ENCODE data around the gene CYFIP1.

The CYFIP1 gene

GRCh38 chr15:22973987-22974386 is 6.2 kb downstream of the CYFIP1 start:
- Histone ChIP-seq H3K27ac (replicated peaks) (peak overlapping the region; percentile 69; the same call in 1 of the 2 replicates), H3K27me3 (ENCODE audit: insufficient read depth, poor library complexity, severe bottlenecking) (no peaks in the 10 kb centered on the region), H3K4me3 (replicated peaks; ENCODE audit: insufficient read depth, low read length) (no peak overlapping the region)
- DNase-seq (ENCODE audit: low read depth in 1 of 2, low spot score in 1 of 2) = no peak
- TF ChIP-seq POLR2AphosphoS5 (IDR thresholded peaks at IDR 0.05; ENCODE audit: low read depth) = no peak
- TF ChIP-seq SPI1 (IDR thresholded peaks at IDR 0.05; ENCODE audit: borderline replicate concordance, low read depth) = no peak
- no peak for TF ChIP-seq REST (IDR thresholded peaks at IDR 0.05; ENCODE audit: insufficient replicate concordance, low read depth)
- TF ChIP-seq, protein P1, sequence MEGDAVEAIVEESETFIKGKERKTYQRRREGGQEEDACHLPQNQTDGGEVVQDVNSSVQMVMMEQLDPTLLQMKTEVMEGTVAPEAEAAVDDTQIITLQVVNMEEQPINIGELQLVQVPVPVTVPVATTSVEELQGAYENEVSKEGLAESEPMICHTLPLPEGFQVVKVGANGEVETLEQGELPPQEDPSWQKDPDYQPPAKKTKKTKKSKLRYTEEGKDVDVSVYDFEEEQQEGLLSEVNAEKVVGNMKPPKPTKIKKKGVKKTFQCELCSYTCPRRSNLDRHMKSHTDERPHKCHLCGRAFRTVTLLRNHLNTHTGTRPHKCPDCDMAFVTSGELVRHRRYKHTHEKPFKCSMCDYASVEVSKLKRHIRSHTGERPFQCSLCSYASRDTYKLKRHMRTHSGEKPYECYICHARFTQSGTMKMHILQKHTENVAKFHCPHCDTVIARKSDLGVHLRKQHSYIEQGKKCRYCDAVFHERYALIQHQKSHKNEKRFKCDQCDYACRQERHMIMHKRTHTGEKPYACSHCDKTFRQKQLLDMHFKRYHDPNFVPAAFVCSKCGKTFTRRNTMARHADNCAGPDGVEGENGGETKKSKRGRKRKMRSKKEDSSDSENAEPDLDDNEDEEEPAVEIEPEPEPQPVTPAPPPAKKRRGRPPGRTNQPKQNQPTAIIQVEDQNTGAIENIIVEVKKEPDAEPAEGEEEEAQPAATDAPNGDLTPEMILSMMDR (IDR thresholded peaks at IDR 0.05; ENCODE audit: insufficient read depth, low read length) = no peak
- no peak for TF ChIP-seq GABPA (IDR thresholded peaks at IDR 0.05; ENCODE audit: low read depth)

GRCh38 chr15:22973286-22973685 is 6.9 kb downstream of the CYFIP1 start:
- peak overlapping the region; percentile 35; the same call in 1 of the 2 replicates for H3K27ac ChIP-seq (replicated peaks)

DNA sequence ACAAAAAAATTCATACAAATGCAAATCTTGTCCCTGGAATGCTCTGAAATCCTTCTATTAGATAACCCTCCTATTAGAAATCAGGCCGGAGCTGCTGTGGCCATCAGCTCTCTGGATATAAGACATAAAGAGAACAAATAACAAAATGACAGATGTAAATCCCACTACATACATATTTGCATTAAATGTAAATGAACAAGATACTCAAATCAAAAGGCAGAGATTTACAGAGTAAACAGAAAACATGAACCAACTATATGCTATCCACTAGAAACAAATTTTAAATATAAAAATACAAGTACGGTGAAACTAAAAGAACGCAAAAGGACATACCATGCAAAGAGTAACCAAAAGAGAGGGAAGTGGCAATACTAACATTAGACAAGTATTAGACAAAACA is 10.7 kb downstream of the CYFIP1 start:
- Histone ChIP-seq H3K27me3 (ENCODE audit: insufficient read depth, poor library complexity, severe bottlenecking) (no peaks in the 10 kb centered on the region), H3K27ac (replicated peaks) (no peak overlapping the region), H3K4me3 (replicated peaks; ENCODE audit: insufficient read depth, low read length) (no peak overlapping the region)
- no peak for DNase-seq (ENCODE audit: low read depth in 1 of 2, low spot score in 1 of 2)
- TF ChIP-seq POLR2AphosphoS5 (IDR thresholded peaks at IDR 0.05; ENCODE audit: low read depth) (no peak), GABPA (IDR thresholded peaks at IDR 0.05; ENCODE audit: low read depth) (no peak), SPI1 (IDR thresholded peaks at IDR 0.05; ENCODE audit: borderline replicate concordance, low read depth) (no peak), REST (IDR thresholded peaks at IDR 0.05; ENCODE audit: insufficient replicate concordance, low read depth) (no peak)
- TF ChIP-seq, protein P1 (IDR thresholded peaks at IDR 0.05; ENCODE audit: insufficient read depth, low read length) = no peak

More at GRCh38 chr15:22973286-22973685, 6.9 kb downstream of the CYFIP1 start:
- Histone ChIP-seq H3K27me3 (ENCODE audit: insufficient read depth, poor library complexity, severe bottlenecking) (no peaks in the 10 kb centered on the region), H3K4me3 (replicated peaks; ENCODE audit: insufficient read depth, low read length) (no peak overlapping the region)
- DNase-seq (ENCODE audit: low read depth in 1 of 2, low spot score in 1 of 2) = peak in 1 of 2 experiments; percentile 49
- TF ChIP-seq SPI1 (IDR thresholded peaks at IDR 0.05; ENCODE audit: borderline replicate concordance, low read depth) (no peak), REST (IDR thresholded peaks at IDR 0.05; ENCODE audit: insufficient replicate concordance, low read depth) (no peak), POLR2AphosphoS5 (IDR thresholded peaks at IDR 0.05; ENCODE audit: low read depth) (no peak)

All from HL-60 (cell line).